Mesendoderm (in vitro differentiated cells): ENCODE measurements around the gene DTWD1.
"Not testable (repeated sequence)": the region's sequence is repeated elsewhere in the genome, so short reads cannot be mapped to it uniquely, and the experiment has no call there.

Source experiments
- DNase-seq: peaks from one replicate; pipeline ENCODE4 v3.0.0; 2013
- H2AK5ac ChIP-seq: 2 replicates; pipeline ENCODE4 v1.6.1; 2013; ENCODE audit warnings: low read length, inconsistent platforms
- H2BK120ac ChIP-seq: 2 replicates; pipeline ENCODE4 v1.6.1; 2013; ENCODE audit warnings: low read depth, mild to moderate bottlenecking, low read length, moderate library complexity, mixed read lengths
- H2BK15ac ChIP-seq: replicated peaks from 2 replicates; pipeline ENCODE4 v1.6.1; 2013; ENCODE audit warnings: low read depth, mild to moderate bottlenecking, moderate library complexity
- H2BK5ac ChIP-seq: 2 replicates; pipeline ENCODE4 v1.6.1; 2013; ENCODE audit warnings: low read length, inconsistent platforms
- H3K18ac ChIP-seq: 2 replicates; pipeline ENCODE4 v1.6.1; 2013; ENCODE audit warnings: mild to moderate bottlenecking, low read length, mixed read lengths
- H3K23ac ChIP-seq: one replicate; pipeline ENCODE4 v1.6.1; 2013; ENCODE audit warnings: low read length
- H3K27ac ChIP-seq: 2 replicates; pipeline ENCODE4 v1.5.1; 2013; ENCODE audit warnings: low read depth, mild to moderate bottlenecking, inconsistent platforms, low read length, moderate library complexity
- H3K27me3 ChIP-seq: 2 replicates; pipeline ENCODE4 v1.6.1; 2013; ENCODE audit warnings: low read length, control low read depth, mild to moderate bottlenecking, inconsistent platforms; ENCODE audit not compliant: insufficient read depth, poor library complexity
- H3K36me3 ChIP-seq: 2 replicates; pipeline ENCODE4 v1.6.1; 2013; ENCODE audit warnings: low read length, inconsistent platforms; ENCODE audit not compliant: control insufficient read depth, insufficient read depth
- H3K4ac ChIP-seq: one replicate; pipeline ENCODE4 v1.6.1; 2013; ENCODE audit warnings: low read depth, mild to moderate bottlenecking, low read length, moderate library complexity
- H3K4me1 ChIP-seq: 2 replicates; pipeline ENCODE4 v1.6.1; 2013; ENCODE audit warnings: low read depth, low read length, inconsistent platforms; ENCODE audit not compliant: control insufficient read depth
- H3K4me2 ChIP-seq: 2 replicates; pipeline ENCODE4 v1.6.1; 2013; ENCODE audit warnings: low read length
- H3K4me3 ChIP-seq: 2 replicates; pipeline ENCODE4 v1.5.1; 2013; ENCODE audit warnings: mild to moderate bottlenecking, low read length
- H3K56ac ChIP-seq: one replicate; pipeline ENCODE4 v1.6.1; 2013; ENCODE audit warnings: low read length
- H3K79me1 ChIP-seq: 2 replicates; pipeline ENCODE4 v1.6.1; 2013; ENCODE audit warnings: low read length, inconsistent platforms
- H3K79me2 ChIP-seq: 2 replicates; pipeline ENCODE4 v1.6.1; 2013; ENCODE audit warnings: mild to moderate bottlenecking, low read length; ENCODE audit not compliant: control insufficient read depth, insufficient read depth
- H3K9ac ChIP-seq: 2 replicates; pipeline ENCODE4 v1.6.1; 2013; ENCODE audit warnings: low read length, inconsistent platforms
- H4K5ac ChIP-seq: one replicate; pipeline ENCODE4 v1.6.1; 2013; ENCODE audit warnings: low read length
- H4K8ac ChIP-seq: one replicate; pipeline ENCODE4 v1.6.1; 2013; ENCODE audit warnings: low read depth, mild to moderate bottlenecking, control low read depth, low read length, moderate library complexity
- WGBS: extraction: QIAGEN DNeasy Blood & Tissue Kit; methylation state at CpG from one replicate; pipeline ENCODE4 v1.1.7; 2013; ENCODE audit warnings: low lambda C conversion rate, missing lambda C conversion rate; ENCODE audit not compliant: insufficient coverage; ENCODE audit errors: extremely low coverage; 5-methylcytosine and 5-hydroxymethylcytosine counted together

DTWD1 gene

GRCh38 chr15:49688135-49688790, 67.4 kb downstream of the DTWD1 start:
- Histone ChIP-seq H3K27ac (no peak overlapping the region), H3K36me3 (no peaks in the 10 kb centered on the region), H2BK5ac (no peak overlapping the region), H3K27me3 (no peaks in the 10 kb centered on the region), H3K4me1 (no peaks in the 10 kb centered on the region), H3K9ac (no peak overlapping the region), H3K4ac (no peak overlapping the region), H2BK15ac (no peak overlapping the region), H2AK5ac (no peak overlapping the region), H2BK120ac (no peak overlapping the region), H3K4me3 (no peak overlapping the region), H4K5ac (no peak overlapping the region), H3K56ac (no peak overlapping the region), H3K79me2 (no peaks in the 10 kb centered on the region), H4K8ac (no peak overlapping the region), H3K23ac (no peak overlapping the region), H3K18ac (no peak overlapping the region), H3K4me2 (no peak overlapping the region), H3K79me1 (no peaks in the 10 kb centered on the region)
- no peak for DNase-seq
- no CpG with 5 or more reads among the region's 3 CpGs for WGBS

GRCh38 chr15:49692514-49693090, 71.8 kb downstream of the DTWD1 start:
- no peak overlapping the region for H3K9ac ChIP-seq
- H2AK5ac ChIP-seq = no peak overlapping the region
- no peak overlapping the region for H4K8ac ChIP-seq
- no peaks in the 10 kb centered on the region for H3K79me1 ChIP-seq
- H3K56ac ChIP-seq = no peak overlapping the region
- no peak overlapping the region for H3K4ac ChIP-seq
- H4K5ac ChIP-seq = no peak overlapping the region
- no CpG with 5 or more reads among the region's 2 CpGs for WGBS
- H2BK15ac ChIP-seq = no peak overlapping the region
- no peak overlapping the region for H3K4me2 ChIP-seq
- H3K27ac ChIP-seq = no peak overlapping the region
- no peaks in the 10 kb centered on the region for H3K79me2 ChIP-seq
- no peak overlapping the region for H3K23ac ChIP-seq
- no peak overlapping the region for H3K4me3 ChIP-seq
- H3K36me3 ChIP-seq = no peaks in the 10 kb centered on the region
- H3K4me1 ChIP-seq = no peaks in the 10 kb centered on the region
- H3K27me3 ChIP-seq = no peaks in the 10 kb centered on the region
- H3K18ac ChIP-seq = no peak overlapping the region
- DNase-seq = no peak
- H2BK120ac ChIP-seq = no peak overlapping the region
- H2BK5ac ChIP-seq = no peak overlapping the region

GRCh38 chr15:49693498-49693897, 72.7 kb downstream of the DTWD1 start:
- Histone ChIP-seq H3K18ac (no peak overlapping the region), H3K23ac (no peak overlapping the region), H3K36me3 (no peaks in the 10 kb centered on the region), H2BK120ac (no peak overlapping the region), H2BK5ac (no peak overlapping the region), H3K27ac (no peak overlapping the region), H3K79me1 (no peaks in the 10 kb centered on the region), H4K5ac (no peak overlapping the region), H3K79me2 (no peaks in the 10 kb centered on the region), H2AK5ac (no peak overlapping the region), H3K56ac (no peak overlapping the region), H3K4me3 (no peak overlapping the region), H3K4me1 (peaks cover 3% of the 10 kb centered on the region), H3K4me2 (no peak overlapping the region), H4K8ac (no peak overlapping the region), H2BK15ac (no peak overlapping the region), H3K4ac (no peak overlapping the region), H3K27me3 (no peaks in the 10 kb centered on the region), H3K9ac (no peak overlapping the region)
- no peak for DNase-seq

GRCh38 chr15:49696433-49696832, 75.6 kb downstream of the DTWD1 start:
- H3K4me1 ChIP-seq = peaks cover 5% of the 10 kb centered on the region

GRCh38 chr15:49697121-49697520, 76.3 kb downstream of the DTWD1 start:
- Histone ChIP-seq H3K4me2 (no peak overlapping the region), H3K23ac (no peak overlapping the region), H3K79me1 (no peaks in the 10 kb centered on the region), H3K4me1 (peaks cover 5% of the 10 kb centered on the region), H2BK5ac (no peak overlapping the region), H3K79me2 (no peaks in the 10 kb centered on the region), H2AK5ac (no peak overlapping the region), H3K36me3 (no peaks in the 10 kb centered on the region), H3K18ac (no peak overlapping the region), H3K56ac (no peak overlapping the region), H3K27ac (no peak overlapping the region), H3K9ac (no peak overlapping the region), H4K8ac (no peak overlapping the region), H2BK120ac (no peak overlapping the region), H3K4ac (no peak overlapping the region), H3K27me3 (no peaks in the 10 kb centered on the region), H2BK15ac (no peak overlapping the region), H3K4me3 (no peak overlapping the region), H4K5ac (no peak overlapping the region)
- DNase-seq = no peak
- WGBS = no CpG with 5 or more reads among the region's 1 CpG

More at GRCh38 chr15:49696433-49696832, 75.6 kb downstream of the DTWD1 start:
- H3K56ac ChIP-seq = no peak overlapping the region
- no CpG with 5 or more reads among the region's 2 CpGs for WGBS
- H2BK5ac ChIP-seq = no peak overlapping the region
- no peak overlapping the region for H3K4me3 ChIP-seq
- no peaks in the 10 kb centered on the region for H3K79me2 ChIP-seq
- no peak overlapping the region for H3K4ac ChIP-seq
- H2BK120ac ChIP-seq = no peak overlapping the region
- no peak overlapping the region for H3K9ac ChIP-seq
- no peak overlapping the region for H3K23ac ChIP-seq
- H2AK5ac ChIP-seq = no peak overlapping the region
- no peak overlapping the region for H3K18ac ChIP-seq
- no peak overlapping the region for H2BK15ac ChIP-seq
- H3K4me2 ChIP-seq = no peak overlapping the region
- no peaks in the 10 kb centered on the region for H3K36me3 ChIP-seq
- no peak for DNase-seq
- H4K8ac ChIP-seq = no peak overlapping the region
- H4K5ac ChIP-seq = no peak overlapping the region
- H3K27me3 ChIP-seq = no peaks in the 10 kb centered on the region
- H3K27ac ChIP-seq = no peak overlapping the region
- no peaks in the 10 kb centered on the region for H3K79me1 ChIP-seq

GRCh38 chr15:49702982-49703381, 82.1 kb downstream of the DTWD1 start:
- not testable (repeated sequence) for H3K79me2 ChIP-seq, H3K27ac ChIP-seq, H3K23ac ChIP-seq, H4K8ac ChIP-seq, H3K4me3 ChIP-seq, H2BK120ac ChIP-seq, H2BK5ac ChIP-seq, H3K4me1 ChIP-seq, H3K36me3 ChIP-seq, H3K4me2 ChIP-seq, H4K5ac ChIP-seq, H3K79me1 ChIP-seq, H3K56ac ChIP-seq, H3K4ac ChIP-seq, H3K27me3 ChIP-seq, H3K9ac ChIP-seq, H2BK15ac ChIP-seq, H2AK5ac ChIP-seq
- DNase-seq = peak; percentile 38
- H3K18ac ChIP-seq = peak overlapping the region; percentile 51
- WGBS = no CpG with 5 or more reads among the region's 12 CpGs
